Activated T-cell treated with anti-CD3 and anti-CD28 coated beads for 24 hours (primary cell): ENCODE results near the gene GNB1.
A peak's percentile ranks its signal among the peaks of the same experiment; 100 is the strongest.
"Not testable (repeated sequence)": the region's sequence is repeated elsewhere in the genome, so short reads cannot be mapped to it uniquely, and the experiment has no call there.

Experiments used
- DNase-seq: peaks from one replicate; pipeline ENCODE4 v3.0.0-alpha.2; 2020; ENCODE audit warnings: low read depth

GNB1 gene

DNA sequence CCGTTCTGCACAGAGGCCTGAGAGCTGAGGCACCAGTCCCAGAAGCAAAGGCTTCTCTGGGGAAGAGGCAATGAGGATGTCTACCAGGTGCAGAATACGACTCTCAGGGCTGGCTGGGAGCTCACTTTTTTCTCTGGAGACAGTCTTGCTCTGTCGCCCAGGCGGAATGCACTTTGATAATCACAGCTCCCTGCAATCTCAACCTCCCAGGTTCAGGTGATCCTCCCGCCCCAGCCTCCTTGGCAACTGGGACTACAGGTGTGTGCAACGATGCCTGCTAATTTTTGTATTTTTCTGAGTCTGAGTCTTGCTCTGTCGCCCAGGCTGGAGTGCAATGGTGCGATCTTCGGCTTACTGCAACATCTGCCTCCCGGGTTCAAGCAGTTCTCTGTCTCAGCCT lies 130.2 kb downstream of the GNB1 start:
- DNase-seq = no peak

- DNase-seq = no peak
Measured at GRCh38 chr1:1760345-1760650, 130.6 kb downstream of the GNB1 start.

GRCh38 chr1:1759456-1760344 lies 131.2 kb downstream of the GNB1 start:
- DNase-seq = no peak

GRCh38 chr1:1758692-1759455 lies 132.0 kb downstream of the GNB1 start:
- no peak for DNase-seq

- no peak for DNase-seq
Measured at GRCh38 chr1:1758059-1758621, 132.7 kb downstream of the GNB1 start.

DNA sequence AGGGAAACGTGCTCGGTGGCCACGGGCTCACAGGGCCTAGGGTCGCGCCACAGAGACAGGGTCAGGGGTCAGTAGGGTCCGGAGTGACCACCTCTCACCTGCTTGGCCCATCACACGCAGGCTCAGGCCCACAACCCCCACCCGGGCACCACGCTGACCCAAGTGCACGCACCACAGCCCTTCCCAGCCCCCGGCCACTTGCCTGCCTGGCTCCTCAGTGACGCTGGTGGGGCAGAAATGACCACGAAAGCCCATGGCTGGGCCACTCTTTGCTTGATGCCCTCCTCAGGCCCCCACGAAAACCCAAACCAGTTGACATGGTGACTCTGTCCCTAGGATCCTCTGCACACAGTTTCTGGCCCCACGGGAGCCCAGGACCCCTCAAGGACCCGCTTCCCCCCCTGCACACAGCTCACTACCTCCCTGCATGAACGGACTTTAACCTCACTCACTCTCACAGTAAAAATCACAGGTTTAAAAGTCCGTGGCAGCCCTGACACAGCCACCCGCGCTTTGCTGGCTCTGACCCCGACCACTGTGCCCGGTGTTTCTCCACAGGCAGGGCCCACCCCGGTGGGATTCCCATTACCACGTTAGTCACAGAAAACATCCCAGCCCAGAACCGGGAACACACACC lies 133.3 kb downstream of the GNB1 start:
- DNase-seq = no peak

- DNase-seq = no peak
Measured at GRCh38 chr1:1756661-1757421, 134.0 kb downstream of the GNB1 start.

GRCh38 chr1:1755852-1756251 lies 135.0 kb downstream of the GNB1 start:
- DNase-seq = no peak

DNA sequence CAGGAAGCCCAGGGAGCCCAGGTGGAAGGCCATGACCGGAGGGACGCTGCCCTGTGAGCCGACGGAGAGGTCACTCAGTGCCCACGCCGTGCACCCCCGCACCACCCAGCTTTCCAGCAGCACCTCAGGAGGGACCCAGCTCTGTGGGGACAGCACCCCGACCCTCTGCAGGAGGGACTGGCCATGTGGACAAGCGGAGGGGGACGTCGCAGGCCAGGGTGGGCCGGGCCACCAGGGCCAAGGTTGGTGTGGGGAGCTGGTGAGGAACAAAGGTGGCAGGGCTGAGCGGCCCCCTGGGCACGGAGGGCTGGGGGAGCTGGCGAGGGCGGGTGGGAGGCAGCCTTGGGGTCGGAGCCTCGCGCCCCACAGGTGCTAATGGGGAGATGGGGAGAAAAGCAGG lies 135.5 kb downstream of the GNB1 start:
- DNase-seq = no peak

- no peak for DNase-seq
Measured at GRCh38 chr1:1754051-1754815, 136.7 kb downstream of the GNB1 start.

DNA sequence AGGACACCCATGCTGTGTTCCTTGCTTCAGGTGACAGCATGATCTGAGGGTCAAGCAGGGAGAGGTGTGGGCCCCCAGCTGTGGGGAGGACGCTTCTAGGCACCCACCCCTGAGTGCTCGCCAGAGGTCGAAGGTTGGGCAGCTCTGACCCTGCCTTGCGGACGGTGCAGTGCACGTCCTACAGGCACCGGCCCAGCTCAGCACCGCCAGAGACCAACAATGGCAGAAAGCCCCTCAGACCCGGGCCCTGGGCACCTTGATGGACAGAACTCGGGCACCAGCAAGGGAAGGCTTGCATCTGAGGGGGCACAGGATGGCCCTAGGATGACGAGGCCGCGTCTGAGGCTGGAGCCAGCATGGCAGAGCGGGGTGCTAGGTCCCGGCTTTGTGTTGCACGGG lies 137.3 kb downstream of the GNB1 start:
- DNase-seq = no peak

GRCh38 chr1:1752636-1753606 lies 138.0 kb downstream of the GNB1 start:
- no peak for DNase-seq

DNA sequence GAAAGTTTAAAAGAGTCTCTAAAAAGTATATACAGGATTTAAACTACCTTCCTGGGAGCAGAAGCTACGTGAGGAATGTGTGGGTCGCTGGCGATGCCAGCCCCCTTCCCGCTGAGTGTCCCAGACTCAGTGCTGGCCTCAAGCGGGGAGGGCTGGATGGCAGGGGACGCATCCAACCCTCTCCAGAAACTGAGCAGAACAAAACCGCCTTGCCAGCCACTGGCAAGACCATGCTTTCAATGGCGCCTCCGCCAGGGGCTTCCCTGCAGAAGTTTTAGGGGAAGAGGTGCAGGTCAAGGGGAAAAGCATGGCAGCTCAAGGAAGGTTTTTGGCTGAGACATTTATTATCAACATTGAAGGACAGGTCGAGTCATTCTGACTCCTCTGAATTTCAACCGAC lies 138.7 kb downstream of the GNB1 start:
- DNase-seq = no peak

GRCh38 chr1:1749941-1750340 lies 140.9 kb downstream of the GNB1 start:
- not testable (repeated sequence) for DNase-seq

DNA sequence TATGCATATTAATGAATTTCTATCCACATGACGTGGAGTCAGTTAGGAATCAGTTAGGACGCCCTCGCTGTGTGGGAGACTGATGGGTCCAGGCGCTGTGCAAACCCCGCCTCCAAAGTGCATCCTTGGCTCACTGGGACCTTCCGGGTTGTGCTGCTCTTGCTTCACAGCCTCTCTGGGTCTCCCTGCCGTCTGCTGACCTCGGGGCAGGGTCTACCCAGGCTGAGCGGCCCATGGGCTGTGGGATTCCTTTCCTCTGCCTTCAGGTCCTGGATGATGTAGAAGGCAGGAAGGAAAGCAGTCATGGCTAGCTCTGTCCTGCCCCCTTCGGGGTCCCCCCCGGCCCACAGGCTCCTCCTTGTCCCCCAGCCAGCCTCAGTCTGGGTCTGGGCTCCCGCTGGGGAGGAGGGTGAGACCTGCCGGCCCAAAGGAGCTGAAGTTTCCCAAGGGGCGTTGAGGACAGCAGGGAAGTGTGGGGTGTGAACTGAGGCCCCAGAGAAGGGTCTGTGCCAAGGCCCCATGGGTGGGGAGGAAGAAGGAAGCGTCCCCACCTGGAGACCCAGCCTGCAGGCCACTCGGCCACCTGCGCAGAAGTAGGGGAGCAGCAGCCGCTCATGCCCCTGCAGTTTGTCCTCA lies 142.1 kb downstream of the GNB1 start:
- no peak for DNase-seq

DNA sequence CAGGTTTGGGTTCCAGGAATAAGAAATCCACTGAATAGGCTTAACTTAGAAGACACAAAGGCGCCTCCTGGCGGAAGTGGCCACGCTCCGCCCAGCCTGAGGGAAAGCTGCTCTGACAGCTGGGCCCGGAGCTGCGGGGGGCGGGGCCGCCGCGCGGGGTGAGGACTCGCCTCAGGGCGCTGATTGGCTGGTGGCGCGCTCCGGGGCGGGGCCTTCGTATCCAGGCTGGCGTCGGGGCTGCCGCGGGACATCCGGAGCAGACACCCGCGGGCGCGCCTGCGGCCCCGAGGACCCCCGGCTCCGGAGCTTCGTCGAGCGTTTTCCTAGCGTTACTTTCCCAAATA lies 144.3 kb downstream of the GNB1 start:
- DNase-seq = not testable (repeated sequence)

- DNase-seq = peak; percentile 90
Measured at GRCh38 chr1:1745651-1746565, 145.0 kb downstream of the GNB1 start.

DNA sequence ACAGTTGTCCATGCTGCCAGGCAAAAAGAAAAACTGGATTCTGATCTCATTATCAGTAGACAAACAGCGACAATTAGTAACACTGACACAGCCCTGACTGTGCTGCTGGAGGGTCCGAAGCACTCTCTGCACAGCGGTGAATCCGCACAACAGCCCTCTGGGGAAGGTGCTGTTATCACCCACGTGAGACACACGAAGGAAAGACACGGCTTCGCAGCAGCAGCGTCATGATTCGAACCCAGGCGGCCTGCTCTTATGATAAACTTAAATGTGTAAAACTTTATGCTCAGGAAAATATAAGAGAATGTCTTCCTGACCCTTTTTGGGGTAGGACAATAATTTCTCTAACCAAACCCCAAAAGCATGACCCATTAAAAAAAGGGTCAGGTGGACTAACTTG lies 148.4 kb downstream of the GNB1 start:
- not testable (repeated sequence) for DNase-seq
